Fibroblast of skin of left biceps (primary cell): ENCODE results near the gene LDHB.
"Not testable (repeated sequence)": the region's sequence is repeated elsewhere in the genome, so short reads cannot be mapped to it uniquely, and the experiment has no call there.

Experiments
- DNase-seq, 2 experiments: peaks; one replicate each; pipeline ENCODE4 v3.0.0-alpha.2; 2013; ENCODE audit warnings: low read depth in 2 of 2

Gene LDHB

GRCh38 chr12:21607701-21608100, 49.9 kb downstream of the LDHB start:
- peak; percentile 0 to 4 for DNase-seq

GRCh38 chr12:21606175-21606574, 51.5 kb downstream of the LDHB start:
- DNase-seq, result no peak

DNA sequence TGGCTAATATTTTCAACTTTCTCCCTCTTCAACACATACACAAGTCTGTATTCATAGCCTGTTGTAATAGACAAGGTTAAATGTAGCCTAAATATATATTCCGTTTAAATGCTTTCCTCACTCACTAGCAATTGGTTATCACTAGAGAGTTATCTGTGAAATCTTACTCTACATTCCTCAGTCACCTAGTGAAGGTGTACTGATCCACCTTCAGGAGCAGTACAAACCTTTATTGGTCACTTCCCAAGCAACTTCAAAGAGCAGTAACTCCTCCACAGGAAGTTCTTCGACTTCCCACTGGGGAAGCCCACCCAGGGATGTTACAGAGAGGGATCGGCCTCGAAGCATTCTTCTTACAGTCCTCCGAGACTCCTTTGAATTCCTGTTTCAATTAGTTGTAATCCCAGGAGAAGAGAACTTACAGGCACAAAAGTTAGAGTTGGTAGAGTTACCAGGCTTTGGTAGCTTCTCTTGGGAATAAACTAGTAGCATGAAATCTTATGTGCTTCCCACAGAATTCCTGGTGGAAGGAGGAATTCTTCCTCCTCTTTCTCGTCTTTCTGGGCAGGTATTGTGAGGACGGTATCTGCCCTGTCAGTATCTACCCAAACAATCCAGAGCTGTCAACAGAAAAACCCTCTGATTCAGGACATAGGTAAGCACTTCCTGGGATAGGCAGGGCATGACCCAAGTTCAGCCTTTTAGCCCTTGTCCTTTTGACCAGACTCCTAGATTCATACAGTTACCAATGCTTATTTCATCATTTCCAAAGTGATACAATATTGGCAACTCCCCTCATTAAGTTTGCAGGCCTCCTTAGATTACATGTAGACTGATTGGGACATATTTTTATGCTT, 53.2 kb downstream of the LDHB start, which contains the start of gene GYS2:
TSS of gene GYS2 (minus strand) at position 603 of the 857 bp plus-strand sequence. CDS start at position 348, 255 bp downstream.
- DNase-seq, result no peak

GRCh38 chr12:21602774-21603173, 54.9 kb downstream of the LDHB start:
- no peak for DNase-seq

DNA sequence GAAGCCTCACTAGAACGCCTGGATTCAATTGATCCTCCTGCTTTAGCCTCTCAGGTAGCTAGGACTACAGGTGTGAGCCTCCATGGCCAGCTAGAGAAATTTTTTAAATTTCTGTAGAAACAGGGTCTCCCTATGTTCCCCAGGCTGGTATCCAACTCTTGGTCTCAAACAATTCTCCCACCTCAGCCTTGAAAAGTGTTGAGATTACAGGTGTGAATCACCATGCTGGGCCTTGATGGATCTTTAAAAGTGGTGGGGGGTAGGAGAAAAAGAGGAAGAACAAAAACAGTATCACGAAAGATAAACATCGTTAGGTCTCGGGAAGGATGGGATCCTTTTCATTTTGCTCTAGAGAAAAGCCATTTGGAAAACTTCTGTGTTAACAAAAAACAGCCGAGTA, 57.4 kb downstream of the LDHB start:
- DNase-seq, result no peak

DNA sequence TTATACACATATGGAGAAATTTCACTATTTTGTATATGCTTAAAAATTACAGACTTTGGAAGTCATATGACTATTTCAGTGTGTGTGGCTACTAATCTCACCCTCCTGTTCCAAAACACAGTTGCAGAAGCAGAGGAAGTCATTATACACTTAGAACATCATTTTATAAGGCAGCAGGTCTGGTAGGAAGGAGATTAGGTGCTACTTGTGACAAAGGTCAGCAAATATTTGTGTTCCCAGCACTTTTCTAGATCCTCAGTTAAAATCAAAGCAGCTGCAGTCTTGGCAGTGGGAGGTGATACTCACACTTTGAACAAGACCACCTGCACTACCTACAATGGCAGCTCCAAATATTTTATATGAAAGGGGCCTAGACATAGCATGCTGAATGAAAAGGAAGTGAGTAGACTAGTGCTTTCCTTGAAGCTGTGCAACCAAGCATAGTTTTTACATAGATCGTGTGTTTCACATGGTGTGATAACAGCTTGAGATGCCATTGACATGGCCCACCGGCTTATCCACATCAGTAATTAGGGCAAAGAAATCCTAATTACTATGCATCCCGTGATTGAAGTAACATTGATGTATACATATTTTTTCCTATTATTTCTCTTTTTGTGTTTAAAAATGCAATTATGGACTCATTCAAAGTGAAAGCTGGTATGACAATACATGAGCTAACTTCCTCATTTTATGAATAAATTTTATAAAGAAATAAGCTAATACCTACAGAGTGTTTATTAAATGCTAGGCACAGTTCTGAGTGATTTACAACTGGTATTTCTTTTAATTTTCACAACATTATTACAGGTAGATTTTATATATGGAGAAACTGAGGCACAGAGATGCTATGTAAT, 58.3 kb downstream of the LDHB start:
- no peak for DNase-seq

- no peak for DNase-seq
Measured at GRCh38 chr12:21598651-21599050, 59.0 kb downstream of the LDHB start.

GRCh38 chr12:21595356-21595755, 62.3 kb downstream of the LDHB start:
- DNase-seq, result not testable (repeated sequence)

GRCh38 chr12:21585485-21585884, 72.2 kb downstream of the LDHB start:
- DNase-seq, result no peak
